ENCODE results near the gene ZNF415. TPM values are rescaled to one million over a fixed set of nuclear protein-coding genes. Genes with fewer than 3 reads are reported as not detected.
"Not testable (repeated sequence)": the region's sequence is repeated elsewhere in the genome, so short reads cannot be mapped to it uniquely, and the experiment has no call there.

The ZNF415 gene
- total RNA-seq, 1 donor from 2014 or later, result 15.6 TPM

- Mint-ChIP-seq H3K27ac (peak overlapping the region; percentile 81), H3K27me3 (no peaks in the 10 kb centered on the region), H3K36me3 (peaks cover 21% of the 10 kb centered on the region), H3K4me3 (peak overlapping the region; percentile 93), H3K4me1 (ENCODE audit: unreplicated experiment) (peaks cover 21% of the 10 kb centered on the region), H3K9me3 (no peaks in the 10 kb centered on the region)
- no peak for TF ChIP-seq CTCF (conservative IDR thresholded peaks at IDR 0.05)
- DNase-seq (ENCODE audit: extremely low spot score, unreplicated experiment), result no peak
These were observed 30.4 kb downstream of the ZNF415 start for GRCh38 chr19:53102206-53102755.

GRCh38 chr19:53101518-53101917, 31.2 kb downstream of the ZNF415 start:
- H3K4me3 Mint-ChIP-seq, result peak overlapping the region; percentile 93
- H3K9me3 Mint-ChIP-seq, result no peaks in the 10 kb centered on the region
- peaks cover 24% of the 10 kb centered on the region for H3K36me3 Mint-ChIP-seq
- H3K27ac Mint-ChIP-seq, result peak overlapping the region; percentile 81
- TF ChIP-seq CTCF (conservative IDR thresholded peaks at IDR 0.05), result no peak
- DNase-seq (ENCODE audit: extremely low spot score, unreplicated experiment), result no peak
- H3K27me3 Mint-ChIP-seq, result no peaks in the 10 kb centered on the region
- H3K4me1 Mint-ChIP-seq (ENCODE audit: unreplicated experiment), result peaks cover 23% of the 10 kb centered on the region

- H3K36me3 Mint-ChIP-seq, result peaks cover 29% of the 10 kb centered on the region
- peaks cover 30% of the 10 kb centered on the region for H3K4me1 Mint-ChIP-seq (ENCODE audit: unreplicated experiment)
- not testable (repeated sequence) for H3K27me3 Mint-ChIP-seq; DNase-seq (ENCODE audit: extremely low spot score, unreplicated experiment); H3K9me3 Mint-ChIP-seq
- H3K4me3 Mint-ChIP-seq, result peak overlapping the region; percentile 32
- peak overlapping the region; percentile 44 for H3K27ac Mint-ChIP-seq
These were observed 34.1 kb downstream of the ZNF415 start for GRCh38 chr19:53098570-53098969.

GRCh38 chr19:53096982-53097690, 35.6 kb downstream of the ZNF415 start:
- H3K27ac Mint-ChIP-seq, result peak overlapping the region; percentile 85
- DNase-seq (ENCODE audit: extremely low spot score, unreplicated experiment); H3K9me3 Mint-ChIP-seq; H3K27me3 Mint-ChIP-seq: not testable (repeated sequence)
- peaks cover 27% of the 10 kb centered on the region for H3K36me3 Mint-ChIP-seq
- H3K4me3 Mint-ChIP-seq, result peak overlapping the region; percentile 45
- H3K4me1 Mint-ChIP-seq (ENCODE audit: unreplicated experiment), result peaks cover 24% of the 10 kb centered on the region

- DNase-seq (ENCODE audit: extremely low spot score, unreplicated experiment); H3K27me3 Mint-ChIP-seq; H3K27ac Mint-ChIP-seq; H3K9me3 Mint-ChIP-seq; H3K4me3 Mint-ChIP-seq: not testable (repeated sequence)
- H3K36me3 Mint-ChIP-seq, result peaks cover 29% of the 10 kb centered on the region
- H3K4me1 Mint-ChIP-seq (ENCODE audit: unreplicated experiment), result peaks cover 18% of the 10 kb centered on the region
These were observed 36.1 kb downstream of the ZNF415 start for GRCh38 chr19:53096579-53096978.

GRCh38 chr19:53094754-53095575, 37.7 kb downstream of the ZNF415 start:
- H3K36me3 Mint-ChIP-seq, result peaks cover 33% of the 10 kb centered on the region
- peak overlapping the region; percentile 37 for H3K27ac Mint-ChIP-seq
- DNase-seq (ENCODE audit: extremely low spot score, unreplicated experiment), result no peak
- no peak for TF ChIP-seq CTCF (conservative IDR thresholded peaks at IDR 0.05)
- H3K9me3 Mint-ChIP-seq, result no peaks in the 10 kb centered on the region
- peak overlapping the region; percentile 41 for H3K4me3 Mint-ChIP-seq
- H3K4me1 Mint-ChIP-seq (ENCODE audit: unreplicated experiment), result peaks cover 18% of the 10 kb centered on the region
- H3K27me3 Mint-ChIP-seq, result no peaks in the 10 kb centered on the region

GRCh38 chr19:53092723-53093122, 40.0 kb downstream of the ZNF415 start:
- no peak for DNase-seq (ENCODE audit: extremely low spot score, unreplicated experiment)
- peaks cover 14% of the 10 kb centered on the region for H3K4me1 Mint-ChIP-seq (ENCODE audit: unreplicated experiment)
- no peak overlapping the region for H3K27ac Mint-ChIP-seq
- H3K9me3 Mint-ChIP-seq, result no peaks in the 10 kb centered on the region
- no peaks in the 10 kb centered on the region for H3K27me3 Mint-ChIP-seq
- peaks cover 33% of the 10 kb centered on the region for H3K36me3 Mint-ChIP-seq
- H3K4me3 Mint-ChIP-seq, result no peak overlapping the region
- TF ChIP-seq CTCF (conservative IDR thresholded peaks at IDR 0.05), result no peak

Measured in type B pancreatic cell (in vitro differentiated cells).